Amygdala (tissue), 56 donors: Measurements from ENCODE around the gene CENPH.
"Not testable (repeated sequence)": the region's sequence is repeated elsewhere in the genome, so short reads cannot be mapped to it uniquely, and the experiment has no call there.

Experiments
- DNase-seq, 56 donors: peaks; one replicate each; lab custom pipeline; 2025; lab: John Stamatoyannopoulos, UW

The CENPH gene

GRCh38 chr5:69189162-69190086 lies at the start of gene CENPH:
TSS of gene CENPH (plus strand) at chr5:69189583. CDS start at chr5:69189635, 52 bp downstream.
- peak; percentile 20 to 92 (median 74) for DNase-seq

- DNase-seq: not testable (repeated sequence)
Measured at GRCh38 chr5:69140239-69140638, 49.1 kb upstream of the CENPH start.

GRCh38 chr5:69140827-69141226 lies 48.6 kb upstream of the CENPH start:
- no peak for DNase-seq

GRCh38 chr5:69148576-69148975 lies 40.8 kb upstream of the CENPH start:
- DNase-seq: not testable (repeated sequence)

- DNase-seq: no peak
Measured at GRCh38 chr5:69148981-69149675, 40.3 kb upstream of the CENPH start.

GRCh38 chr5:69149676-69150010 lies 39.7 kb upstream of the CENPH start:
- DNase-seq: no peak

- DNase-seq: no peak
Measured at GRCh38 chr5:69152731-69153130, 36.7 kb upstream of the CENPH start.

GRCh38 chr5:69156456-69156855 lies 32.9 kb upstream of the CENPH start:
- DNase-seq: no peak

- DNase-seq: no peak
Measured at GRCh38 chr5:69158039-69158438, 31.3 kb upstream of the CENPH start.

- no peak for DNase-seq
Measured at GRCh38 chr5:69160651-69161050, 28.7 kb upstream of the CENPH start.

- peak; percentile 73 to 98 (median 95) for DNase-seq
Measured at GRCh38 chr5:69166686-69167492, 22.5 kb upstream of the CENPH start, which contains the start of gene CCNB1. TSS of gene CCNB1 (plus strand) at chr5:69167150. CDS start at chr5:69167263, 113 bp downstream.

GRCh38 chr5:69167493-69167855 lies 21.9 kb upstream of the CENPH start:
- no peak for DNase-seq

- DNase-seq: no peak
Measured at GRCh38 chr5:69167929-69168328, 21.5 kb upstream of the CENPH start.

- DNase-seq: no peak
Measured at GRCh38 chr5:69170495-69170894, 18.9 kb upstream of the CENPH start.

- DNase-seq: no peak
Measured at GRCh38 chr5:69170969-69171368, 18.4 kb upstream of the CENPH start.

GRCh38 chr5:69181659-69182293 lies 7.6 kb upstream of the CENPH start:
- DNase-seq: not testable (repeated sequence)

- DNase-seq: no peak
Measured at GRCh38 chr5:69184621-69185020, 4.8 kb upstream of the CENPH start.

- DNase-seq: no peak
Measured at GRCh38 chr5:69187342-69187741, 2.0 kb upstream of the CENPH start.

- no peak for DNase-seq
Measured at GRCh38 chr5:69188811-69189161, 597 bp upstream of the CENPH start.

GRCh38 chr5:69202497-69202896 lies 13.1 kb downstream of the CENPH start:
- no peak for DNase-seq
